Activated CD4-positive, alpha-beta memory T cell treated with anti-CD3 and anti-CD28 coated beads, Interleukin-2, amount 10 ng/mL, durations not matched to agents 7 days and 5 days (primary cell): Measurements from ENCODE around the gene SHC4. TPM values are rescaled to one million over a fixed set of nuclear protein-coding genes. Genes with fewer than 3 reads are reported as not detected.

Source experiments
- CTCF ChIA-PET: fragments of 350-600 bp; sonication (Branson Sonifier 250); formaldehyde crosslinking; loops from one replicate; lab custom pipeline; 2021; ENCODE audit warnings: antibody characterized with exemption, inconsistent platforms; lab: Charles Lee
- POLR2A ChIA-PET: fragments of 350-600 bp; sonication (Branson Sonifier 250); formaldehyde crosslinking; loops from one replicate; lab custom pipeline; 2021; ENCODE audit warnings: antibody characterized with exemption; lab: Charles Lee
- DNase-seq: peaks from one replicate; pipeline ENCODE4 v3.0.0-alpha.2; 2020
- H3K27ac Mint-ChIP-seq: one replicate; pipeline ENCODE4 v1.8.0; 2021; ENCODE audit warnings: mild to moderate bottlenecking, mixed read lengths
- H3K27me3 Mint-ChIP-seq: one replicate; pipeline ENCODE4 v1.8.0; 2021; ENCODE audit warnings: mixed read lengths
- H3K36me3 Mint-ChIP-seq: one replicate; pipeline ENCODE4 v1.8.0; 2021; ENCODE audit warnings: low read depth, mixed read lengths
- H3K4me1 Mint-ChIP-seq: one replicate; pipeline ENCODE4 v1.8.0; 2021; ENCODE audit warnings: mixed read lengths
- H3K4me3 Mint-ChIP-seq: one replicate; pipeline ENCODE4 v1.8.0; 2021; ENCODE audit warnings: mild to moderate bottlenecking, mixed read lengths
- H3K9me3 Mint-ChIP-seq: one replicate; pipeline ENCODE4 v1.8.0; 2021; ENCODE audit warnings: mixed read lengths
- total RNA-seq, 2 experiments: library from RNA; stranded (reverse); gene quantifications; one replicate each; pipeline ENCODE4 v1.2.3, GENCODE V29; 2021

SHC4 gene
- total RNA-seq, 2 experiments from 2014 or later, result 1.9 to 2.8 TPM

DNA sequence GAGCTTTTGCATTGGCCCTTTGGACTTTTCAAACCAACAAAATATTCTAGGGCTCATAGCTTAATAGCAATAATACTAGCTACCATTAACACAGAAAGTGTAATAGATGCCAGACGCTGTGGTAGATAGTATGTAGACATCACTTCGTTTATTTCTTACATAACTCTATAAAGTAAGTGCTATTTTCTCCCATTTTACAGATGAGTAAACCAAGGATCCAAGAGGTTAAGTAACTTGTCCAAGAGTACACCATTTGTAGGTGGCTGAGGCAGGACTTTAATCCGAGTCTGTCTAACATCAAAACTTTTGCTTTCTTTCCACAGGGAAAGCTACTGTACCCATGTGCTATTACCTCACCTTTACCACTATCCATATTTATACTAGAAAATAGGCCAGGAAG is 73.8 kb downstream of the SHC4 start:
- ChIA-PET CTCF (no interaction called here), POLR2A (interaction anchor here (1.3 to 4.1 kb wide), 2 partner anchors 8 to 12 kb away, joined by 3 to 21 read pairs; partner anchors contain the start of gene EID1)
- H3K4me3 Mint-ChIP-seq, result no peak overlapping the region
- peaks cover 15% of the 10 kb centered on the region for H3K4me1 Mint-ChIP-seq
- H3K9me3 Mint-ChIP-seq, result no peaks in the 10 kb centered on the region
- no peak overlapping the region for H3K27ac Mint-ChIP-seq
- peaks cover 16% of the 10 kb centered on the region for H3K27me3 Mint-ChIP-seq
- no peaks in the 10 kb centered on the region for H3K36me3 Mint-ChIP-seq
- no peak for DNase-seq

DNA sequence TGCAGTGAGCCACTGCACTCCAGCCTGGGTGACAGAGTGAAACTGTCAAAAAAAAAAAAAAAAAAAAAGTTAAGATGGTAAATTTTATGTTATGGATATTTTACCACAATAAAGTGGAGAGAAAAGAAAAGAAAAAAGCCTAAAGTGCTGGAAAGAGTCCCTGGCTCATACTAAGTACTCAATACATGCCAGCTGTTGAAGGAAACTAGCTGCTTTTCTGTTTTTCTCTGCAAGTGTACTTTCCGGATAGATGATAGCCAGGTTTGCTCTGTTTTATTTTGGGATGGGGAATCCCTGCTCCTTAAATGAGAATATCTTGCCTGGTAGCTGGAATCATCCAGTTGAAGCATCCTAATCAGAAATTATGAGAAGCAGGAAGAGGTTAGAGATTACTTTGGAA is 74.9 kb downstream of the SHC4 start:
- Mint-ChIP-seq H3K9me3 (no peaks in the 10 kb centered on the region), H3K27ac (no peak overlapping the region), H3K36me3 (no peaks in the 10 kb centered on the region), H3K4me3 (no peak overlapping the region), H3K27me3 (peaks cover 16% of the 10 kb centered on the region), H3K4me1 (peaks cover 15% of the 10 kb centered on the region)
- no peak for DNase-seq
- CTCF ChIA-PET, result interaction anchor here (1.1 kb wide), 1 partner anchor 87 kb away, joined by 4 read pairs; no protein-coding TSS in a partner anchor
- POLR2A ChIA-PET, result interaction anchor here (4.1 kb wide), 1 partner anchor 11 kb away, joined by 21 read pairs; the partner anchor contains the start of gene EID1

DNA sequence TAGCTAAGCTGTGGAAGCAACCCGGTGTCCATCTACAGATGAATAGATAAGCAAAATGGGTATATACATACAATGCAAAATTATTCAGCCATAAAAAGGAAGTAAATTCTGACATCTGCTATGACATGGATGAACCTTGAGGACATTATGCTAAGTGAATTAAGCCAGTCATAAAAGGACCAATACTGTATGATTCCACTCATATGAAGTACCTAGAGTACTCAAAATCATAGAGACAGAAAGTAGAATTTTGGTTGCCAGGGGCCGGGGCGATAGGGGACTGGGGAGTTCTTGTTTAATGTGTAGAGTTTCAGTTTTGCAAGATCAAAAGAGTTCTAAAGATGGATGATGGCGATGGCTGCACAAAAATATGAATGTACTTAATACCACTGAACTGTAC is 75.5 kb downstream of the SHC4 start:
- Mint-ChIP-seq H3K36me3 (no peaks in the 10 kb centered on the region), H3K27ac (no peak overlapping the region), H3K9me3 (no peaks in the 10 kb centered on the region), H3K27me3 (peaks cover 16% of the 10 kb centered on the region), H3K4me3 (no peak overlapping the region), H3K4me1 (peaks cover 15% of the 10 kb centered on the region)
- ChIA-PET POLR2A (interaction anchor here (1.0 to 4.1 kb wide), 2 partner anchors 10 kb away, joined by 9 to 21 read pairs; partner anchors contain the start of gene EID1), CTCF (interaction anchor here (1.0 to 1.1 kb wide), 2 partner anchors 77 to 87 kb away, joined by 4 read pairs; no protein-coding TSS in a partner anchor)
- DNase-seq, result no peak

DNA sequence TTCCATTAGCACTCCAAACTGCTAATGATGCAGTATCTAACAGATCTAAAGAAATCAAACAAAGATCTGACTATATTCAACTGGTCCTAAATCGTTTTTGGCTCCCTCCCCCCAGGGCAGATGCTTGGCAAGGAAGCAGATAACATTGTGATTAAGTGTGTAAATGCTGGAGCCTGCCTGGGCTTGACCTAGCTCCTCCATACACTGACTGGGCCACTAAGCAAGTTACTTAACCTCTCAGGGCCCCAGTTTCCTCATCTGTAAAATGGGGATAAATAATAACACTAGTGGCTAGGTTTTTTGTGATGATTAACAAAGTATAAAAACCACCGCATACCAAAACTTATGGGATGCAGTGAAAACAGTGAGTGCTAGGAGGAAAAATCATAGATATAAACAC is 76.6 kb downstream of the SHC4 start:
- H3K27ac Mint-ChIP-seq, result no peak overlapping the region
- ChIA-PET CTCF (interaction anchor here (1.0 kb wide), 1 partner anchor 79 kb away, joined by 4 read pairs; no protein-coding TSS in a partner anchor), POLR2A (interaction anchor here (1.0 kb wide), 1 partner anchor 9 kb away, joined by 9 read pairs; the partner anchor contains the start of gene EID1)
- no peaks in the 10 kb centered on the region for H3K36me3 Mint-ChIP-seq
- no peak overlapping the region for H3K4me3 Mint-ChIP-seq
- H3K9me3 Mint-ChIP-seq, result no peaks in the 10 kb centered on the region
- peaks cover 19% of the 10 kb centered on the region for H3K4me1 Mint-ChIP-seq
- DNase-seq, result no peak
- peaks cover 9% of the 10 kb centered on the region for H3K27me3 Mint-ChIP-seq

DNA sequence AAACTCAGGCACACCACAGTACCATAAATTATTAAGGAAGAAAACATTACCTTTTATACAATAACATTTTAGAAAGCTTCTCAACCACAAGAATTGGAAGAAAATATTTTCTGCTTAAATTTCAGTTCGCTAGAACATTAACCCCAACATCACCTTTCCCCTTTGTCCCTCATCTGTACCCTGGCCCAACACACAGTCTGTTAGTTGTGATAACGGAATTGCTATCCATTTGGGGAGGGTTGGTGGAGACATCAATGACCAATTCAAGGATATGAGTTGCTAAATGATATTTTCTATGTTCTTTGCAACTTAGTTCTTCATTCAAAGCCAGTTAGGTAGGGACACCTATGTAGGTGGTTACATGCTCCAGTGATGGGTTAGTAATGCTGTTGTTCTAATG is 80.0 kb downstream of the SHC4 start:
- Mint-ChIP-seq H3K36me3 (peaks cover 8% of the 10 kb centered on the region), H3K4me1 (peaks cover 40% of the 10 kb centered on the region), H3K9me3 (no peaks in the 10 kb centered on the region), H3K4me3 (no peak overlapping the region), H3K27ac (no peak overlapping the region), H3K27me3 (peaks cover 9% of the 10 kb centered on the region)
- ChIA-PET POLR2A (no interaction called here), CTCF (no interaction called here)
- no peak for DNase-seq

DNA sequence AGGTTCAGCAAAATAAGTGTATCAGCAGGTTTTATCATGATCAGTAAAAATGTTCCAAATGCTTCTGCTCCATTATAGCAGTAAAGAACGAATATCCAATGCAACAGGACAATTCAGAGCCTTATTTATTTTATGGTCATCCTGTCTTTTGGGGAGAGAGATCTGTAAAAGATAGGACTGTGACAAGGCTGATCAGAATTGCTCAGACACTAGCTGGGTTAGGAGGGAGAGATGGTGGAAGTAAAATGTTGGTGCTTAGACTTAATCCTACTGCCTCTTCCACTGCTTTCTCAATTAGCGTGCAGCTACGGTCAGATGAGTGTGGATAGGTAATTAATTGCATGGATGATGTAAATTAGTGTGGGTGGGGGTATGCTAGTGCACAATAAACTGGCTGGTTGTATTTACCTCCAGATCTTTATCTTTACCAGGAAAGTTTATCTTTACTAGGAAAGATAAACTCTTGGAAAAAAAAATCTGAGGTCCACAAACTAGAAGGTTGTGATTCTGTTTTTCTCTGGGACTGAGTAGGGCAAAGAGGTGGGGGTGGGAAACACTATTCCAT is 83.6 kb downstream of the SHC4 start:
- H3K27me3 Mint-ChIP-seq, result peaks cover 9% of the 10 kb centered on the region
- H3K4me1 Mint-ChIP-seq, result peaks cover 49% of the 10 kb centered on the region
- CTCF ChIA-PET, result interaction anchor here (3.9 kb wide), 1 partner anchor 96 kb away, joined by 33 read pairs; no protein-coding TSS in a partner anchor
- peak overlapping the region; percentile 58 for H3K4me3 Mint-ChIP-seq
- no peak overlapping the region for H3K27ac Mint-ChIP-seq
- H3K9me3 Mint-ChIP-seq, result no peaks in the 10 kb centered on the region
- H3K36me3 Mint-ChIP-seq, result peaks cover 17% of the 10 kb centered on the region
- no peak for DNase-seq
- POLR2A ChIA-PET, result interaction anchor here (0.7 to 3.9 kb wide), 6 partner anchors 17 to 290 kb away, joined by 3 to 55 read pairs (median 4); partner anchors contain the start of genes CEP152, GALK2 and SHC4

DNA sequence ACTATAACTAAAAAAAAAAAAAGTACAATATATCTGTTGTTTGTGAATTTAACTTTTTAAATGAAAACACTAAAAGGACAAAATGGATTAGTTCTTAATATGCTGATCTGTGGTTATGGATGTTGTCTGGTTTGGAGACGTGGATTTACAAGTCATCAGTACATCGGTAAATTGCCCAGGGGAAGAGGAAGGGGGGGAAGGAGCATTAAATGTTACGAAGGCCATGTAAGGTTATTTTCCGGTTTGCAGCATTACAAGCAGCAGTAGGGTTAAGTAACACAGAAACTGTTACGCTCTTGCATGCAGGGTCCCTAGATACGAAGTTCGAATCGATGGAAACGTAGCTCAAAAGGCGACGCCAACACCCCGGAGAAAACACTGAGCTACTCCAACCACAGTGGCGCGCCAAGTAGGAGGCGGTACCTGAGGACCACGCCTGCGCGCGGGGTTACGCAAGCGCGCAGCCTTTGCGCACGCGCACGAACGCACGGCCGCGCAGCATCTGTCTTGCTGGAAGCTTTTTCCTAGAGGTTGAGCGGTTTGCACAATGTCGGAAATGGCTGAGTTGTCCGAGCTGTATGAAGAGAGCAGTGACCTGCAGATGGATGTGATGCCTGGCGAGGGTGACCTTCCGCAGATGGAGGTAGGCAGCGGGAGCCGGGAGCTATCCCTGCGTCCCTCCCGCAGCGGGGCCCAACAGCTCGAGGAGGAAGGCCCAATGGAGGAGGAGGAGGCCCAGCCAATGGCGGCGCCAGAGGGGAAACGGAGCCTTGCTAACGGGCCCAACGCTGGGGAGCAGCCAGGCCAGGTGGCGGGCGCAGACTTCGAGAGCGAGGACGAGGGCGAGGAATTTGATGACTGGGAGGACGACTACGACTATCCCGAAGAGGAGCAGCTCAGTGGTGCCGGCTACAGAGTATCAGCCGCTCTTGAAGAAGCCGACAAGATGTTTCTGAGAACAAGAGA is 85.8 kb downstream of the SHC4 start, which contains the start of gene EID1:
TSS of gene EID1 (plus strand) at position 505 of the 966 bp plus-strand sequence. CDS start at position 548, 43 bp downstream.
- CTCF ChIA-PET, result interaction anchor here (0.6 to 3.9 kb wide), 19 partner anchors 16 to 1477 kb away, joined by 3 to 33 read pairs (median 4); partner anchors contain the start of genes CEP152, COPS2, GABPB1 and SECISBP2L
- peaks cover 17% of the 10 kb centered on the region for H3K36me3 Mint-ChIP-seq
- no peaks in the 10 kb centered on the region for H3K9me3 Mint-ChIP-seq
- peaks cover 49% of the 10 kb centered on the region for H3K4me1 Mint-ChIP-seq
- peak within 1 kb of the TSS; percentile 99 for H3K4me3 Mint-ChIP-seq
- peak within 1 kb of the TSS; percentile 97 for H3K27ac Mint-ChIP-seq
- POLR2A ChIA-PET, result interaction anchor here (0.6 to 3.9 kb wide), 42 partner anchors 9 to 1886 kb away, joined by 3 to 55 read pairs (median 4); partner anchors contain the start of genes CEP152, COPS2, DTWD1 and FAM227B
- H3K27me3 Mint-ChIP-seq, result no peaks in the 10 kb centered on the region
- DNase-seq, result peak; percentile 96

DNA sequence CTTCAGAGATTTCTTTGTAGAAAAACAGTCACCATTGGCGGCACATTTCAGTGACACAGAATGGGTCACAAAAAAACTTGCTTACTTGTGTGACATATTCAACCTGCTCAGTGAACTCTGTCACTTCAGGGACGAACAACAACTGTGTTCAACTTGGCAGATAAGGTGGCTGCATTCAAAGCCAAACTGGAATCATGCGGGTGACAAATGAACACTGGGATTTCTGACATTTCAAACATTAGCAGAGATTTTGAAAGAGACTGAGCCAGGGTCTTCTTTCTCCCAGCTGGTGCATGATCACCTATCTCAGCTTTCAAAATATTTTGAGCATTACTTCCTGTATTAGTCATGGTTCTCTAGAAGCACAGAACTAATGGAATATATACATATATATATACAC is 87.7 kb downstream of the SHC4 start:
- Mint-ChIP-seq H3K4me3 (no peak overlapping the region), H3K36me3 (peaks cover 17% of the 10 kb centered on the region), H3K27ac (no peak overlapping the region), H3K27me3 (peaks cover 12% of the 10 kb centered on the region), H3K4me1 (peaks cover 46% of the 10 kb centered on the region), H3K9me3 (no peaks in the 10 kb centered on the region)
- CTCF ChIA-PET, result interaction anchor here (2.3 kb wide), 1 partner anchor 14 kb away, joined by 7 read pairs; no protein-coding TSS in a partner anchor
- POLR2A ChIA-PET, result interaction anchor here (0.9 to 2.7 kb wide), 4 partner anchors 11 to 280 kb away, joined by 3 to 8 read pairs (median 4); partner anchors contain the start of gene CEP152
- no peak for DNase-seq

DNA sequence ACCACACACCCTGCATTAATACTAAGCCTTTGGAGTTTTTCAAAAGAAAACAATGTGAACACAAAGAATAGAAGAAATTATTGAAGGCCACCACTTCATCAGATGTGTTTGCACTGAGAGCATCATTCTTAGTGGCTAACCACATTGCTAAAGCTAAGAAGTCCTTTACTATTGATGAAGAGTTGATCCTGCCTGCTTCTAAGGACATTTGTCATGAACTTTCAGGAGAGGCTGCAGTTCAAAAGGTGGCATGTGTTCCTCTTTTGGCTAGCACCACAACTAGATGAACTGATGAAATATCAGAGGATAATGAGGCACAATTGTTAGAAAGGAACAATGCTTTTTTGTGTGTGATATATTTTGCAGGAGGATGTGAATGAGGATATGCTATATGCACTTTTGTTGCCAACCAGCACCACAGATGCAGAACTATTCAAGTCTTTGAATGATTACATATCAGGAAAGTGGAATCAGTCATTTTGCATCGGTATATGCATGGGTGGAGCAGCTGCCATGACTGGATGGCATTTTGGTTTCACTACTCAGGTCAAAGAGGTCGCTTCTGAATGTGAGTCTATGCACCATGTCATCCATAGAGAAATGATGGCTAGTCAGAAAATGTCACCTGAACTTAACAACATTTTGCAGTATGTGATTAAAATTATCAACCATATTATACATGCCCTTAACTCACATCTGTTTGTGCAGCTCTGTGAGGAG is 88.3 kb downstream of the SHC4 start:
- DNase-seq, result no peak
- Mint-ChIP-seq H3K27me3 (peaks cover 15% of the 10 kb centered on the region), H3K4me1 (peaks cover 40% of the 10 kb centered on the region), H3K36me3 (peaks cover 17% of the 10 kb centered on the region), H3K27ac (no peak overlapping the region), H3K9me3 (no peaks in the 10 kb centered on the region), H3K4me3 (no peak overlapping the region)
- POLR2A ChIA-PET, result interaction anchor here (0.9 to 2.7 kb wide), 4 partner anchors 10 to 280 kb away, joined by 3 to 8 read pairs (median 4); partner anchors contain the start of gene CEP152
- CTCF ChIA-PET, result interaction anchor here (1.1 to 2.3 kb wide), 3 partner anchors 13 to 270 kb away, joined by 3 to 7 read pairs (median 5); no protein-coding TSS in a partner anchor

DNA sequence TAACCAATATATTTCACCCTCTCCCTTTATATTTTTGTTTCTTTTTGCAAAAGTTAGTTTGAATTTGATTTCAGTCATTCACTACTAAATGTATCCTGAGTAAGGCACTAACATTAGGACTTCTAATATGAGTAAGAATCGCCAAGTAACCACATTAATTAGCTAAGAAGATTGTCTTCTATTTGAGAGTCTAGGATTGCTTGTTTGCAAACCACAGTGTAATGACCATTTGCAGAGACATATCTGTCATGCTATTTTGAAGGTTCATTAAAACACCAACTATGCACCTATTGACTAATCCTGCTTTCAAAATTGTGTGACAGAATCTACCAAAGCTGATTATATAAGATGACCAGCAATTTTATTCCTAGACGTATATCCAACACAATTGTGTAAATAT is 91.1 kb downstream of the SHC4 start:
- ChIA-PET POLR2A (no interaction called here), CTCF (interaction anchor here (3.0 kb wide), 1 partner anchor 10 kb away, joined by 9 read pairs; no protein-coding TSS in a partner anchor)
- no peak for DNase-seq
- H3K36me3 Mint-ChIP-seq, result no peaks in the 10 kb centered on the region
- no peaks in the 10 kb centered on the region for H3K9me3 Mint-ChIP-seq
- peaks cover 19% of the 10 kb centered on the region for H3K4me1 Mint-ChIP-seq
- peaks cover 18% of the 10 kb centered on the region for H3K27me3 Mint-ChIP-seq
- H3K27ac Mint-ChIP-seq, result no peak overlapping the region
- H3K4me3 Mint-ChIP-seq, result no peak overlapping the region

DNA sequence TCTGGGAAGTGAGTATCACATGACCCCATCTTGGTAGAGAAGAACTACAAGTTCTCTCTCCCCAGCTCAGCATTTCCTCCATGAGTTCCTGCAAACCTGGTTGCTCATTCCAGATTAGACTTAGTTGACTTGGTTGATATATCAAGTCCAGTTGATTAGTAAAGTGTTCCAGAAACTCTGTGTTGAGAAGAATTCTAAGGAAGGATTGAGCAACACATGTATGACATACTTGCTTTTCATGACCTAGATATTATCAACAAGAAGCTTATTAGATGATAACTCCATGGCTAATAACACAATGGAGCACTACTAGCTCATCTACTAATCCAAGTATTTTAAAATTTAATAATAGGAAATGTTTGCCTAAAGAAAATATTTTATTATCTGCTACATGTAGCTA is 92.2 kb downstream of the SHC4 start:
- Mint-ChIP-seq H3K27me3 (peaks cover 18% of the 10 kb centered on the region), H3K4me1 (peaks cover 12% of the 10 kb centered on the region), H3K9me3 (no peaks in the 10 kb centered on the region), H3K27ac (no peak overlapping the region), H3K4me3 (no peak overlapping the region), H3K36me3 (no peaks in the 10 kb centered on the region)
- POLR2A ChIA-PET, result no interaction called here
- DNase-seq, result no peak
- CTCF ChIA-PET, result interaction anchor here (3.0 kb wide), 1 partner anchor 9 kb away, joined by 9 read pairs; no protein-coding TSS in a partner anchor
